GM12878 (cell line): ENCODE results near the gene LATS2. TPM values are rescaled to one million over a fixed set of nuclear protein-coding genes. Genes with fewer than 3 reads are reported as not detected.
"Not testable (repeated sequence)": the region's sequence is repeated elsewhere in the genome, so short reads cannot be mapped to it uniquely, and the experiment has no call there.

Source experiments
- ATAC-seq: fragments of 200-7000 bp; cut with Tn5 transposase; 3 replicates; pipeline ENCODE4 v1.9.1; 2020; ENCODE audit warnings: mild to moderate bottlenecking, moderate library complexity
- BruUV-seq: library from RNA; stranded (reverse); fragments of 400-500 nt; replicated peaks from 2 replicates; lab custom pipeline; 2021; lab: Mats Ljungman, UMichigan
- CTCF ChIA-PET: fragments of 300-600 bp; sonication (Branson Sonifier 250); formaldehyde crosslinking; extraction: SDS; loops from one replicate; lab custom pipeline; 2021; ENCODE audit warnings: inconsistent platforms; lab: Yijun Ruan, JAX
- POLR2A ChIA-PET: fragments of 350-600 bp; formaldehyde crosslinking; extraction: SDS; loops from one replicate; lab custom pipeline; 2021; ENCODE audit warnings: inconsistent platforms; lab: Charles Lee
- RAD21 ChIA-PET: fragments of 300-600 bp; sonication (Branson Sonifier 250); formaldehyde crosslinking; loops from one replicate; lab custom pipeline; 2023; ENCODE audit warnings: antibody characterized with exemption; ENCODE audit not compliant: unreplicated experiment; lab: Charles Lee
- SMC1A ChIA-PET: fragments of 300-600 bp; sonication (Branson Sonifier 250); formaldehyde crosslinking; loops from one replicate; lab custom pipeline; 2023; ENCODE audit not compliant: unreplicated experiment, uncharacterized antibody; lab: Charles Lee
- DNase-seq: peaks from one replicate; pipeline ENCODE4 v3.0.0-alpha.2; 2011; ENCODE audit warnings: low read depth, low spot score
- FAIRE-seq: peaks from 3 replicates; lab custom pipeline; 2011; peaks lifted over from hg19 to GRCh38; lab: Jason Lieb, UNC
- H2AFZ ChIP-seq: 2 replicates; pipeline ENCODE4 v1.6.0; 2011; ENCODE audit warnings: low read depth, low read length, control low read depth; ENCODE audit not compliant: control insufficient read depth
- H3K27ac ChIP-seq: 2 replicates; pipeline ENCODE4 v1.5.1; 2011; ENCODE audit warnings: control low read depth; ENCODE audit not compliant: control insufficient read depth, insufficient read depth
- H3K27me3 ChIP-seq, 2 experiments: replicated peaks in 1 of 2; 2 replicates each; pipeline versions ENCODE4 v1.6.0 to v1.6.1; 2011; ENCODE audit warnings: low read length in 1 of 2; ENCODE audit not compliant: control insufficient read depth in 2 of 2, insufficient read depth in 2 of 2
- H3K36me3 ChIP-seq, 2 experiments: 2 replicates each; pipeline ENCODE4 v1.5.1; 2011; ENCODE audit warnings: low read length in 1 of 2; ENCODE audit not compliant: control insufficient read depth in 2 of 2, insufficient read depth in 2 of 2
- H3K4me1 ChIP-seq: 2 replicates; pipeline ENCODE4 v1.6.1; 2011; ENCODE audit warnings: mild to moderate bottlenecking, low read length, moderate library complexity, mixed read lengths; ENCODE audit not compliant: control insufficient read depth, insufficient read depth
- H3K4me2 ChIP-seq: 2 replicates; pipeline ENCODE4 v1.6.0; 2011; ENCODE audit warnings: control low read depth; ENCODE audit not compliant: control insufficient read depth, insufficient read depth
- H3K4me3 ChIP-seq: fragments of 200-600 bp; sonication (generic); 2 replicates; pipeline ENCODE4 v1.5.1; 2016
- H3K79me2 ChIP-seq: 2 replicates; pipeline ENCODE4 v1.6.0; 2011; ENCODE audit warnings: low read length; ENCODE audit not compliant: control insufficient read depth, insufficient read depth
- H3K9ac ChIP-seq: 2 replicates; pipeline ENCODE4 v1.8.0; 2011; ENCODE audit warnings: low read length, control low read depth, mixed read lengths; ENCODE audit not compliant: control insufficient read depth, insufficient read depth
- H3K9me3 ChIP-seq: replicated peaks from 3 replicates; pipeline ENCODE4 v1.5.1; 2011; ENCODE audit warnings: mild to moderate bottlenecking, low read length; ENCODE audit not compliant: control insufficient read depth, insufficient read depth
- H4K20me1 ChIP-seq: 2 replicates; pipeline ENCODE4 v1.6.0; 2011; ENCODE audit not compliant: control insufficient read depth, insufficient read depth
- CBX3 ChIP-seq: fragments of 200-600 bp; sonication (generic); IDR thresholded peaks from 2 replicates; pipeline ENCODE4 v1.6.1; 2016; ENCODE audit warnings: low read depth, borderline replicate concordance
- CHD2 ChIP-seq: IDR thresholded peaks from 2 replicates; pipeline ENCODE4 v1.6.1; 2011; ENCODE audit warnings: low read depth, low read length, improper control_type of control experiment, borderline replicate concordance
- EP300 ChIP-seq, 2 experiments: fragments of 150-350 bp in 1 of 2; IDR thresholded peaks; 2 replicates each; pipeline ENCODE4 v1.6.1; 2011 to 2012; ENCODE audit warnings: low read depth in 2 of 2, low read length in 2 of 2, borderline replicate concordance in 1 of 2, improper control_type of control experiment in 1 of 2, inconsistent platforms in 1 of 2; ENCODE audit not compliant: control insufficient read depth in 1 of 2
- ESRRA ChIP-seq: IDR thresholded peaks from 2 replicates; pipeline ENCODE4 v1.6.1; 2012; ENCODE audit warnings: mild to moderate bottlenecking, low read length, improper control_type of control experiment
- FOS ChIP-seq: IDR thresholded peaks from 3 replicates; pipeline ENCODE4 v1.6.1; 2011; ENCODE audit warnings: borderline replicate concordance; ENCODE audit not compliant: insufficient read length; ENCODE audit errors: extremely low read depth
- LARP7 ChIP-seq: fragments of 450-650 bp; IDR thresholded peaks from 2 replicates; pipeline ENCODE4 v1.6.1; 2017; ENCODE audit warnings: mild to moderate bottlenecking
- MYB ChIP-seq: fragments of 150-350 bp; IDR thresholded peaks from 2 replicates; pipeline ENCODE4 v1.6.1; 2014; ENCODE audit warnings: mild to moderate bottlenecking, low read depth, low read length, borderline replicate concordance
- RB1 ChIP-seq: fragments of 450-650 bp; formaldehyde crosslinking; IDR thresholded peaks from 2 replicates; pipeline ENCODE4 v1.6.1; 2017; ENCODE audit warnings: mild to moderate bottlenecking, borderline replicate concordance
- SIX5 ChIP-seq: IDR thresholded peaks from 2 replicates; pipeline ENCODE4 v1.6.1; 2011; ENCODE audit warnings: mild to moderate bottlenecking, low read depth, low read length, moderate library complexity; ENCODE audit not compliant: severe bottlenecking
- STAT1 ChIP-seq: fragments of 450-650 bp; conservative IDR thresholded peaks from 2 replicates; pipeline ENCODE4 v1.6.1; 2014; ENCODE audit warnings: antibody characterized with exemption, mild to moderate bottlenecking
- STAT3 ChIP-seq: IDR thresholded peaks from 2 replicates; pipeline ENCODE4 v1.6.1; 2011; ENCODE audit warnings: low read depth, low read length, improper control_type of control experiment
- TARDBP ChIP-seq: IDR thresholded peaks from 2 replicates; pipeline ENCODE4 v1.6.1; 2016; ENCODE audit warnings: borderline replicate concordance
- WGBS: methylation state at CpG from one replicate; pipeline ENCODE4 v1.1.6; 2016; ENCODE audit warnings: low lambda C conversion rate; ENCODE audit not compliant: insufficient replicate concordance, insufficient coverage; ENCODE audit errors: missing lambda C conversion rate; 5-methylcytosine and 5-hydroxymethylcytosine counted together
- in situ Hi-C: fragments of 300-500 bp; cut with MboI; formaldehyde crosslinking; loops from 9 replicates; pipeline ENCODE4 v1.14.3; 2018; ENCODE audit warnings: mixed read lengths
- intact Hi-C: fragments of 100-400 bp; cut with micrococcal nuclease; formaldehyde crosslinking; loops from one replicate; pipeline ENCODE4 v1.14.2; 2022; ENCODE audit not compliant: unreplicated experiment
- polyA plus RNA-seq, 11 experiments: library from polyadenylated mRNA; depleted of rRNA in 4 of 11; unstranded in 6 of 11; stranded (reverse) in 5 of 11; fragments of >200 nt; fragmentation: Nextera tagmentation in 4 of 11; fragmentation: Illumina TruSeq in 1 of 11; extraction: Ambion mirVana in 4 of 11; extraction: Trizol in 1 of 11; gene quantifications; 1 replicate in 1 of 11; 2 replicates in 10 of 11; pipeline versions ENCODE4 v1.2.1 to v1.2.3, GENCODE V29; 2011 to 2016; ENCODE audit warnings: inconsistent platforms in 2 of 11, missing spikeins in 2 of 11, low read depth in 1 of 11
- total RNA-seq, 4 experiments: library from RNA; depleted of rRNA in 3 of 4; stranded (reverse); fragments of >200 nt in 3 of 4; fragmentation: Illumina TruSeq in 1 of 4; extraction: Trizol in 1 of 4; gene quantifications; 2 replicates each; pipeline versions ENCODE4 v1.2.1 to v1.2.3, GENCODE V29; 2013 to 2021
- TF ChIP-seq, protein P1 (sequence below): fragments of 450-650 bp; IDR thresholded peaks from 2 replicates; pipeline ENCODE4 v1.6.1; 2017; ENCODE audit warnings: mild to moderate bottlenecking, moderate library complexity
- TF ChIP-seq, protein P2 (sequence below): fragments of 450-650 bp; IDR thresholded peaks from 2 replicates; pipeline ENCODE4 v1.6.1; 2018; ENCODE audit warnings: borderline replicate concordance, mild to moderate bottlenecking; ENCODE audit not compliant: partially characterized antibody

The LATS2 gene
- total and polyA plus RNA-seq, 10 of the 15 experiments (the other 5 are each of a cell fraction or from before 2014, with no cell fraction given): 0.90 to 7.8 (median 2.0) TPM

DNA sequence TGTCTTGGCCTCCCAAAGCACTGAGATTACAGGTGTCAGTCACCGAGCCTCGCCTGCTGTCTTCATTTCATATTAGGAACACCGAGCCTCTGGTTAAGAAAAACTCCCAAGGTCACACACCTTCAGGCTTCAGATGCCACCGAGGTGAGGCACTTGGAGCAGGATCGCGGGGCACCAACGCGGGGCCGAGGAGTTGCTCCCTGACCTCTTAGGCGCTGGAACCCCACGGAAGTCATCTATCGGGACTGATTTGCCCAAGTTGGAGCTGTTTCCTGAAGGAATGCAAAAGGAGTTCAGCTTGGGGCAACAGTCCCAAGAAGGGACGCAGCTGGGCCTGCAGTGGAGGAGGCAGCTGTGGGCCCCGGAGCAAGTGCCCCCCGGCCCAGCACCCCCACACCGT is 108.5 kb downstream of the LATS2 start:
- BruUV-seq: no TSS peak
- CTCF ChIA-PET: no interaction called here
- POLR2A ChIA-PET: no interaction called here

DNA sequence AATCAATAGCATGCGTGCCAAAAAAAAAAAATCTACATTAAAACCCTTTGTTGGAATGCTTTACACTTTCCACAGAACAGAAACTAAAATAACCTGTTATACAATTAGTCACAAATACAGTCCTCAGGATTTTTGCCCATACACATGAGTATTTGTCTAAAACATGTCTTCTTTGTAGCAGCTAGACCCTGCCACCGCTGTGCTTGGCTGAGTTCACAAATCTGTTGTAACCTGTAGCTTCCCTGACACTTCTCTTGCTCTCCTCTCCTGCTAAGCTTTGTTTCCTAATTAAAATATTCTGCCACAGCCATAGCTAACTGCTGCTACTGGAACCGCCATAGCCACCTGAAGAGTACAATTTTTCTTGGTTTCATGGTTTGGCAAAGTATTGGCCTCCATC is 113.4 kb downstream of the LATS2 start:
- H2AFZ ChIP-seq, H3K27me3 ChIP-seq, DNase-seq, H3K4me2 ChIP-seq, RAD21 ChIA-PET, CTCF ChIA-PET, BruUV-seq, H3K4me1 ChIP-seq, H4K20me1 ChIP-seq, H3K9me3 ChIP-seq, POLR2A ChIA-PET, H3K27ac ChIP-seq, H3K9ac ChIP-seq, H3K36me3 ChIP-seq, H3K79me2 ChIP-seq, ATAC-seq, H3K4me3 ChIP-seq, FAIRE-seq: not testable (repeated sequence)
- SMC1A ChIA-PET: interaction anchor here (0.8 kb wide), 1 partner anchor 162 kb away, joined by 3 read pairs; no protein-coding TSS in a partner anchor
- intact Hi-C loops: loop anchor here (10.0 kb wide), 1 partner anchor 127 kb away; no protein-coding TSS in a partner anchor
- WGBS: 66% methylated on average over 2 of the region's 3 CpGs
- in situ Hi-C loops: loop anchor here (25.0 kb wide), 1 partner anchor 1839 kb away; no protein-coding TSS in a partner anchor

More for the DNA sequence above, 108.5 kb downstream of the LATS2 start:
- no peak for TF ChIP-seq STAT3
- no peak for TF ChIP-seq STAT1
- TF ChIP-seq MYB: no peak
- TF ChIP-seq, protein P1, sequence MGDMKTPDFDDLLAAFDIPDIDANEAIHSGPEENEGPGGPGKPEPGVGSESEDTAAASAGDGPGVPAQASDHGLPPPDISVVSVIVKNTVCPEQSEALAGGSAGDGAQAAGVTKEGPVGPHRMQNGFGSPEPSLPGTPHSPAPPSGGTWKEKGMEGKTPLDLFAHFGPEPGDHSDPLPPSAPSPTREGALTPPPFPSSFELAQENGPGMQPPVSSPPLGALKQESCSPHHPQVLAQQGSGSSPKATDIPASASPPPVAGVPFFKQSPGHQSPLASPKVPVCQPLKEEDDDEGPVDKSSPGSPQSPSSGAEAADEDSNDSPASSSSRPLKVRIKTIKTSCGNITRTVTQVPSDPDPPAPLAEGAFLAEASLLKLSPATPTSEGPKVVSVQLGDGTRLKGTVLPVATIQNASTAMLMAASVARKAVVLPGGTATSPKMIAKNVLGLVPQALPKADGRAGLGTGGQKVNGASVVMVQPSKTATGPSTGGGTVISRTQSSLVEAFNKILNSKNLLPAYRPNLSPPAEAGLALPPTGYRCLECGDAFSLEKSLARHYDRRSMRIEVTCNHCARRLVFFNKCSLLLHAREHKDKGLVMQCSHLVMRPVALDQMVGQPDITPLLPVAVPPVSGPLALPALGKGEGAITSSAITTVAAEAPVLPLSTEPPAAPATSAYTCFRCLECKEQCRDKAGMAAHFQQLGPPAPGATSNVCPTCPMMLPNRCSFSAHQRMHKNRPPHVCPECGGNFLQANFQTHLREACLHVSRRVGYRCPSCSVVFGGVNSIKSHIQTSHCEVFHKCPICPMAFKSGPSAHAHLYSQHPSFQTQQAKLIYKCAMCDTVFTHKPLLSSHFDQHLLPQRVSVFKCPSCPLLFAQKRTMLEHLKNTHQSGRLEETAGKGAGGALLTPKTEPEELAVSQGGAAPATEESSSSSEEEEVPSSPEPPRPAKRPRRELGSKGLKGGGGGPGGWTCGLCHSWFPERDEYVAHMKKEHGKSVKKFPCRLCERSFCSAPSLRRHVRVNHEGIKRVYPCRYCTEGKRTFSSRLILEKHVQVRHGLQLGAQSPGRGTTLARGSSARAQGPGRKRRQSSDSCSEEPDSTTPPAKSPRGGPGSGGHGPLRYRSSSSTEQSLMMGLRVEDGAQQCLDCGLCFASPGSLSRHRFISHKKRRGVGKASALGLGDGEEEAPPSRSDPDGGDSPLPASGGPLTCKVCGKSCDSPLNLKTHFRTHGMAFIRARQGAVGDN: no peak
- TF ChIP-seq RB1: no peak
- TF ChIP-seq SIX5: no peak
- TF ChIP-seq EP300 (IDR thresholded peaks at IDR 0.05; ENCODE audit: borderline replicate concordance in 1 of 2, control insufficient read depth in 1 of 2, low read depth in 2 of 2, low read length in 2 of 2): no peak
- TF ChIP-seq CBX3: no peak
- no peak for TF ChIP-seq TARDBP
- TF ChIP-seq ESRRA: no peak
- no peak for TF ChIP-seq CHD2
- no peak for TF ChIP-seq LARP7
- TF ChIP-seq, protein P2, sequence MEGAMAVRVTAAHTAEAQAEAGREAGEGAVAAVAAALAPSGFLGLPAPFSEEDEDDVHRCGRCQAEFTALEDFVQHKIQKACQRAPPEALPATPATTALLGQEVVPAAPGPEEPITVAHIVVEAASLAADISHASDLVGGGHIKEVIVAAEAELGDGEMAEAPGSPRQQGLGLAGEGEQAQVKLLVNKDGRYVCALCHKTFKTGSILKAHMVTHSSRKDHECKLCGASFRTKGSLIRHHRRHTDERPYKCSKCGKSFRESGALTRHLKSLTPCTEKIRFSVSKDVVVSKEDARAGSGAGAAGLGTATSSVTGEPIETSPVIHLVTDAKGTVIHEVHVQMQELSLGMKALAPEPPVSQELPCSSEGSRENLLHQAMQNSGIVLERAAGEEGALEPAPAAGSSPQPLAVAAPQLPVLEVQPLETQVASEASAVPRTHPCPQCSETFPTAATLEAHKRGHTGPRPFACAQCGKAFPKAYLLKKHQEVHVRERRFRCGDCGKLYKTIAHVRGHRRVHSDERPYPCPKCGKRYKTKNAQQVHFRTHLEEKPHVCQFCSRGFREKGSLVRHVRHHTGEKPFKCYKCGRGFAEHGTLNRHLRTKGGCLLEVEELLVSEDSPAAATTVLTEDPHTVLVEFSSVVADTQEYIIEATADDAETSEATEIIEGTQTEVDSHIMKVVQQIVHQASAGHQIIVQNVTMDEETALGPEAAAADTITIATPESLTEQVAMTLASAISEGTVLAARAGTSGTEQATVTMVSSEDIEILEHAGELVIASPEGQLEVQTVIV: no peak
- no peak for TF ChIP-seq FOS
- TF ChIP-seq, all 136 proteins: peak for 0
- intact Hi-C loops (no loop called here), in situ Hi-C loops (no loop called here)
- Histone ChIP-seq H3K4me3 (no peak overlapping the region), H3K4me2 (no peak overlapping the region), H3K36me3 (no peaks in the 10 kb centered on the region), H3K4me1 (no peaks in the 10 kb centered on the region), H3K9ac (no peak overlapping the region), H3K27ac (no peak overlapping the region), H3K9me3 (no peaks in the 10 kb centered on the region), H4K20me1 (no peaks in the 10 kb centered on the region), H3K27me3 (no peaks in the 10 kb centered on the region), H2AFZ (no peak overlapping the region), H3K79me2 (no peaks in the 10 kb centered on the region)
- SMC1A ChIA-PET: no interaction called here
- FAIRE-seq (no peak), ATAC-seq (no peak), DNase-seq (no peak)
- RAD21 ChIA-PET: no interaction called here
- 68% methylated on average over 15 of the region's 16 CpGs for WGBS
